PC-9 (cell line): ENCODE measurements around the gene STARD10. TPM values are rescaled to one million over a fixed set of nuclear protein-coding genes. Genes with fewer than 3 reads are reported as not detected.

ENCODE experiments used
- BruUV-seq: library from RNA; stranded (reverse); fragments of 400-500 nt; replicated peaks from 2 replicates; lab custom pipeline; 2021; lab: Mats Ljungman, UMichigan
- CTCF ChIA-PET: fragments of 300-600 bp; sonication (Branson Sonifier 250); formaldehyde crosslinking; loops from one replicate; lab custom pipeline; 2022; ENCODE audit warnings: antibody characterized with exemption; lab: Charles Lee
- POLR2A ChIA-PET: fragments of 300-600 bp; sonication (Branson Sonifier 250); formaldehyde crosslinking; loops from one replicate; lab custom pipeline; 2022; ENCODE audit warnings: antibody characterized with exemption; ENCODE audit not compliant: unreplicated experiment; lab: Charles Lee
- DNase-seq, 2 experiments: peaks; one replicate each; pipeline versions ENCODE4 v3.0.0 to v3.0.0-alpha.2; 2015 to 2022; ENCODE audit warnings: mixed read lengths in 1 of 2
- H2AFZ ChIP-seq: fragments of 200-600 bp; sonication (generic); 2 replicates; pipeline ENCODE4 v1.8.1; 2017; ENCODE audit warnings: antibody characterized with exemption
- H3F3A ChIP-seq: fragments of 200-600 bp; sonication (generic); 2 replicates; pipeline ENCODE4 v1.8.1; 2017; ENCODE audit warnings: antibody characterized with exemption, mild to moderate bottlenecking, low read depth; ENCODE audit not compliant: insufficient read depth
- H3K27ac ChIP-seq: fragments of 200-600 bp; sonication (generic); 2 replicates; pipeline ENCODE4 v1.6.1; 2016; ENCODE audit warnings: mixed run types
- H3K27me3 ChIP-seq: fragments of 200-600 bp; sonication (generic); 2 replicates; pipeline ENCODE4 v1.6.1; 2016; ENCODE audit warnings: low read depth, mixed run types; ENCODE audit not compliant: insufficient read depth
- H3K36me3 ChIP-seq: fragments of 200-600 bp; sonication (generic); 2 replicates; pipeline ENCODE4 v1.6.1; 2016; ENCODE audit warnings: low read depth, mixed run types
- H3K4me1 ChIP-seq: fragments of 200-600 bp; sonication (generic); replicated peaks from 2 replicates; pipeline ENCODE4 v1.6.1; 2016; ENCODE audit warnings: mixed run types; ENCODE audit not compliant: insufficient read depth
- H3K4me2 ChIP-seq: fragments of 200-600 bp; sonication (generic); 2 replicates; pipeline ENCODE4 v1.6.1; 2017; ENCODE audit warnings: mixed run types
- H3K4me3 ChIP-seq: fragments of 200-600 bp; sonication (generic); 2 replicates; pipeline ENCODE4 v1.6.1; 2016; ENCODE audit warnings: mixed run types
- H3K79me2 ChIP-seq: fragments of 200-600 bp; sonication (generic); 2 replicates; pipeline ENCODE4 v1.6.1; 2017; ENCODE audit warnings: low read depth, mixed run types
- H3K9me2 ChIP-seq: fragments of 200-600 bp; sonication (generic); 2 replicates; pipeline ENCODE4 v1.8.1; 2017; ENCODE audit warnings: mild to moderate bottlenecking; ENCODE audit not compliant: insufficient read depth
- H3K9me3 ChIP-seq: fragments of 200-600 bp; sonication (generic); 2 replicates; pipeline ENCODE4 v1.8.1; 2016; ENCODE audit warnings: low read depth; ENCODE audit not compliant: insufficient read depth
- H4K20me1 ChIP-seq: fragments of 200-600 bp; sonication (generic); 2 replicates; pipeline ENCODE4 v1.8.1; 2017; ENCODE audit not compliant: insufficient read depth
- EZH2 ChIP-seq: fragments of 200-600 bp; sonication (generic); IDR thresholded peaks from 2 replicates; pipeline ENCODE4 v1.8.0; 2017; ENCODE audit warnings: antibody characterized with exemption, low read depth
- intact Hi-C: fragments of 100-400 bp; cut with micrococcal nuclease; formaldehyde crosslinking; loops from one replicate; pipeline ENCODE4 v1.10.0; 2022; ENCODE audit not compliant: unreplicated experiment
- total RNA-seq: library from RNA; stranded (reverse); gene quantifications from 2 replicates; pipeline ENCODE4 v1.2.3, GENCODE V29; 2021
- TF ChIP-seq, protein P1 (sequence below): fragments of 200-600 bp; sonication (generic); conservative IDR thresholded peaks from 2 replicates; pipeline ENCODE4 v1.6.1; 2017; ENCODE audit warnings: mixed run types, antibody characterized with exemption, mild to moderate bottlenecking, moderate library complexity

STARD10 gene
- total RNA-seq, 1 experiment from 2014 or later = 145 TPM

- BruUV-seq = no TSS peak
- intact Hi-C loops = no loop called here
- no peak overlapping the region for H2AFZ ChIP-seq
- ChIA-PET POLR2A (no interaction called here), CTCF (no interaction called here)
- no peaks in the 10 kb centered on the region for H3K9me2 ChIP-seq
- H3K27me3 ChIP-seq = no peaks in the 10 kb centered on the region
- H3K79me2 ChIP-seq = peaks cover 4% of the 10 kb centered on the region; the same call in 1 of the 2 replicates
- no peak overlapping the region for H3K4me2 ChIP-seq
- H3K4me1 ChIP-seq = no peaks in the 10 kb centered on the region
- H3K4me3 ChIP-seq = no peak overlapping the region
- peaks cover 5% of the 10 kb centered on the region; the same call in 1 of the 2 replicates for H3F3A ChIP-seq
- H3K27ac ChIP-seq = no peak overlapping the region
- peaks cover 44% of the 10 kb centered on the region for H4K20me1 ChIP-seq
- TF ChIP-seq, protein P1, sequence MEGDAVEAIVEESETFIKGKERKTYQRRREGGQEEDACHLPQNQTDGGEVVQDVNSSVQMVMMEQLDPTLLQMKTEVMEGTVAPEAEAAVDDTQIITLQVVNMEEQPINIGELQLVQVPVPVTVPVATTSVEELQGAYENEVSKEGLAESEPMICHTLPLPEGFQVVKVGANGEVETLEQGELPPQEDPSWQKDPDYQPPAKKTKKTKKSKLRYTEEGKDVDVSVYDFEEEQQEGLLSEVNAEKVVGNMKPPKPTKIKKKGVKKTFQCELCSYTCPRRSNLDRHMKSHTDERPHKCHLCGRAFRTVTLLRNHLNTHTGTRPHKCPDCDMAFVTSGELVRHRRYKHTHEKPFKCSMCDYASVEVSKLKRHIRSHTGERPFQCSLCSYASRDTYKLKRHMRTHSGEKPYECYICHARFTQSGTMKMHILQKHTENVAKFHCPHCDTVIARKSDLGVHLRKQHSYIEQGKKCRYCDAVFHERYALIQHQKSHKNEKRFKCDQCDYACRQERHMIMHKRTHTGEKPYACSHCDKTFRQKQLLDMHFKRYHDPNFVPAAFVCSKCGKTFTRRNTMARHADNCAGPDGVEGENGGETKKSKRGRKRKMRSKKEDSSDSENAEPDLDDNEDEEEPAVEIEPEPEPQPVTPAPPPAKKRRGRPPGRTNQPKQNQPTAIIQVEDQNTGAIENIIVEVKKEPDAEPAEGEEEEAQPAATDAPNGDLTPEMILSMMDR = no peak
- no peak for TF ChIP-seq EZH2
- no peaks in the 10 kb centered on the region for H3K36me3 ChIP-seq
- no peaks in the 10 kb centered on the region for H3K9me3 ChIP-seq
- DNase-seq = no peak
These were observed 30.0 kb downstream of the STARD10 start for GRCh38 chr11:72763823-72764222.

DNA sequence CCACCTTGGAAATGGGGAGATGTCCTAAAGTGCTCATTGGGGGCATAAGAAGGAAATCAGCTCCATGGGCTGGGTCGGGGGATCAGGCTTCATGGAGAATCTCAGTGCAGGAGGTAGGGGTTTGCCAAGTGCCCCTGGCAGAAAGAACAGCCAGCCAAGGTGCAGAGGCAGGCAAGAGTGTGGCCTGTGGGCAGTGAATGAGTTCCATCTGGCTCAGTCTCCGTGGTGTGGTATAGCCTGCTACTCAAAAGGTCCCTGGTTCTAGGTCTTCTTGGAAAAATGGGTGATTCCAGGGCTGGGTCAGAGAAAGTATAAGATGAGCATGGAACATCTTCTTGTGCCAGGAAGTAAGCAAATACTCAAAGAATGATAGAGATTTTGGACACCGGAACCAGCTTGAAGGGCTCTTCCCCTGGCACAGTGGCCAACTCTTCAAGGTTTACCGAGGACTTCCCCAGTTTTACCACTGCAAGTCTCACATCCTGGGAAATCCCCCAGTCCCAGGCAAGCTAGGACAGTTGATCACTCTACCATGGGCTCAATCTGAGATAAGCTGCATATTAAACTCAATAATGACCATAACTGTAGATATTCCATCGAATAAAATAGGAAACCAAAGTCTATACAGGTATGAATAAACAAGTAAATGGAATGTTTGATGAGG, 31.1 kb downstream of the STARD10 start:
- no peaks in the 10 kb centered on the region for H3K9me2 ChIP-seq
- no peak overlapping the region for H3K4me3 ChIP-seq
- peaks cover 43% of the 10 kb centered on the region for H4K20me1 ChIP-seq
- POLR2A ChIA-PET = no interaction called here
- no peak for DNase-seq
- BruUV-seq = no TSS peak
- no peak overlapping the region for H3K27ac ChIP-seq
- no peaks in the 10 kb centered on the region for H3K27me3 ChIP-seq
- peaks cover 5% of the 10 kb centered on the region; the same call in 1 of the 2 replicates for H3F3A ChIP-seq
- TF ChIP-seq, protein P1 = no peak
- TF ChIP-seq EZH2 = no peak
- no peaks in the 10 kb centered on the region for H3K36me3 ChIP-seq
- intact Hi-C loops = no loop called here
- no peak overlapping the region for H3K4me2 ChIP-seq
- H2AFZ ChIP-seq = no peak overlapping the region
- no peaks in the 10 kb centered on the region for H3K9me3 ChIP-seq
- CTCF ChIA-PET = no interaction called here
- no peaks in the 10 kb centered on the region for H3K4me1 ChIP-seq
- peaks cover 4% of the 10 kb centered on the region; the same call in 1 of the 2 replicates for H3K79me2 ChIP-seq

DNA sequence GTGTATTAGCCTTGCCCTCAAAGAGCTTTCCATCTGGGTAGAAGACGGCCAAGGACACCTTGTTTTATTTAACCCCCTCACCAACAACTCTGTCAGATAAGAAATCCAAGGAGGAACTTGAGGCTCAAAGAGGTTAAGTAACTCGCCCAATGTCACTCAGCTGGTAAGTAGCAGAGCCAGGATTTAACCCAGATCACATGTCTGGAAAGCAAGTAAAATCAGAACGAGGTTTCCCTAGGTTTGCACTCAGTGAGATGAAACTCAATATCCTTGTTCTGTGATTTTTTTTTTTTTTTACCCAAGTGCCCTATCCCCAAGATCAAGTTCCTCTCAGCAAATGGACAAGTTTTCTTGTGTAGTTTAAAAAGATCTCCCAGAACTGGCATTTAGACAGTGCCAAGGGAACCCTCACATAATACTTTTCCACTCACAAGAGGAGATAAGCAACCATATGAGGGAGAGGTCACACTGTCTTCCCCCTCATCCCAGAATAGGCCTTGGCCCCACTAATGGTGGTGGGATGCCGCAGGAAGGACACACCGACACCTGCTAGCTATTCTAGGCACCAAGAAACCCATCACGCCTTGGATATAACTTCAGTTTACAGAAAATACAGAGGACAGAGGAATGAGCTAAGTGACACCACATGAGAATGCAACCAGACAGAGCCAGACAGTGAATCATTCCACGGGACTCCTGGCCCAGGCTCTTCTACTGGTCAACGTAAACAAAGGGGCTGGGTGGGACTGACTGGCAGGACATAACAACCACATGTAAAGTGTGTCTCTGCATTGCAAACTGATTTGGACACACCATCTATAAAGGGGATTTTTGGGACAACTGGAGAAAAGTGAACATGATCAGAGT, 33.1 kb downstream of the STARD10 start:
- H2AFZ ChIP-seq = no peak overlapping the region
- no peak overlapping the region for H3K4me2 ChIP-seq
- no peak for DNase-seq
- TF ChIP-seq, protein P1 = no peak
- TF ChIP-seq EZH2 = no peak
- intact Hi-C loops = no loop called here
- ChIA-PET CTCF (no interaction called here), POLR2A (no interaction called here)
- H4K20me1 ChIP-seq = peaks cover 23% of the 10 kb centered on the region; the same call in 1 of the 2 replicates
- H3K9me3 ChIP-seq = no peaks in the 10 kb centered on the region
- no peaks in the 10 kb centered on the region for H3K9me2 ChIP-seq
- peaks cover 4% of the 10 kb centered on the region; the same call in 1 of the 2 replicates for H3K36me3 ChIP-seq
- H3K4me3 ChIP-seq = no peak overlapping the region
- H3K79me2 ChIP-seq = peaks cover 4% of the 10 kb centered on the region; the same call in 1 of the 2 replicates
- H3K27ac ChIP-seq = no peak overlapping the region
- no peaks in the 10 kb centered on the region for H3K27me3 ChIP-seq
- H3K4me1 ChIP-seq = no peaks in the 10 kb centered on the region
- BruUV-seq = no TSS peak
- peaks cover 12% of the 10 kb centered on the region; the same call in 1 of the 2 replicates for H3F3A ChIP-seq
